ENCODE results near the gene KLF7.
"Not testable (repeated sequence)": the region's sequence is repeated elsewhere in the genome, so short reads cannot be mapped to it uniquely, and the experiment has no call there.

DNA sequence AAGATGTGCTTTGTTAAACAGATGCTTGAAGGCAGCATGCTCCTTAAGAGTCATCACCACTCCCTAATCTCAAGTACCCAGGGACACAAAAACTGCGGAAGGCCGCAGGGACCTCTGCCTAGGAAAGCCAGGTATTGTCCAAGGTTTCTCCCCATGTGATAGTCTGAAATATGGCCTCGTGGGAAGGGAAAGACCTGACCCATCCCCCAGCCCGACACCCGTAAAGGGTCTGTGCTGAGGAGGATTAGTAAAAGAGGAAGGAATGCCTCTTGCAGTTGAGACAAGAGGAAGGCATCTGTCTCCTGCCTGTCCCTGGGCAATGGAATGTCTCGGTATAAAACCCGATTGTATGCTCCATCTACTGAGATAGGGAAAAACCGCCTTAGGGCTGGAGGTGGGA, 128.7 kb downstream of the KLF7 start:
- TF ChIP-seq, protein P1, sequence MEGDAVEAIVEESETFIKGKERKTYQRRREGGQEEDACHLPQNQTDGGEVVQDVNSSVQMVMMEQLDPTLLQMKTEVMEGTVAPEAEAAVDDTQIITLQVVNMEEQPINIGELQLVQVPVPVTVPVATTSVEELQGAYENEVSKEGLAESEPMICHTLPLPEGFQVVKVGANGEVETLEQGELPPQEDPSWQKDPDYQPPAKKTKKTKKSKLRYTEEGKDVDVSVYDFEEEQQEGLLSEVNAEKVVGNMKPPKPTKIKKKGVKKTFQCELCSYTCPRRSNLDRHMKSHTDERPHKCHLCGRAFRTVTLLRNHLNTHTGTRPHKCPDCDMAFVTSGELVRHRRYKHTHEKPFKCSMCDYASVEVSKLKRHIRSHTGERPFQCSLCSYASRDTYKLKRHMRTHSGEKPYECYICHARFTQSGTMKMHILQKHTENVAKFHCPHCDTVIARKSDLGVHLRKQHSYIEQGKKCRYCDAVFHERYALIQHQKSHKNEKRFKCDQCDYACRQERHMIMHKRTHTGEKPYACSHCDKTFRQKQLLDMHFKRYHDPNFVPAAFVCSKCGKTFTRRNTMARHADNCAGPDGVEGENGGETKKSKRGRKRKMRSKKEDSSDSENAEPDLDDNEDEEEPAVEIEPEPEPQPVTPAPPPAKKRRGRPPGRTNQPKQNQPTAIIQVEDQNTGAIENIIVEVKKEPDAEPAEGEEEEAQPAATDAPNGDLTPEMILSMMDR (conservative IDR thresholded peaks at IDR 0.05 in 1 of 2, IDR thresholded peaks at IDR 0.05 in 1 of 2; ENCODE audit: low read depth in 1 of 2, low read length in 2 of 2): not testable (repeated sequence)
- not testable (repeated sequence) for TF ChIP-seq EZH2 (IDR thresholded peaks at IDR 0.05; ENCODE audit: low read length, missing control alignments)

Measured in fibroblast of lung (primary cell).